Measurements from ENCODE around the gene ADAMTS19. TPM values are rescaled to one million over a fixed set of nuclear protein-coding genes. Genes with fewer than 3 reads are reported as not detected.

Gene ADAMTS19
- total and polyA plus RNA-seq, 2 of the 8 experiments (the other 6 are each of a cell fraction or from before 2014, with no cell fraction given), result 17.3 to 28.8 TPM

- TF ChIP-seq E2F6 (IDR thresholded peaks at IDR 0.05), result peak; percentile 94
- TF ChIP-seq ASH2L (IDR thresholded peaks at IDR 0.05; ENCODE audit: low read length), result no peak
- TF ChIP-seq USF2 (IDR thresholded peaks at IDR 0.05; ENCODE audit: low read length), result peak; percentile 69
- TF ChIP-seq MAX (IDR thresholded peaks at IDR 0.05), result peak; percentile 99
- no peak for TF ChIP-seq JUN (IDR thresholded peaks at IDR 0.05; ENCODE audit: low read depth, low read length)
- no peak for TF ChIP-seq BRCA1 (IDR thresholded peaks at IDR 0.05; ENCODE audit: low read depth, low read length)
- no peak for TF ChIP-seq BACH1 (IDR thresholded peaks at IDR 0.05; ENCODE audit: low read length)
- no peak for TF ChIP-seq CTCF (IDR thresholded peaks at IDR 0.05; ENCODE audit: control extremely low read depth in 1 of 3, insufficient read depth in 1 of 3, low read depth in 1 of 3, low read length in 3 of 3)
- peak in 1 of 2 experiments; percentile 50; a peak in 1 of 4 replicates for TF ChIP-seq HDAC2 (IDR thresholded peaks at IDR 0.05; ENCODE audit: borderline replicate concordance in 1 of 2, low read depth in 2 of 2, low read length in 2 of 2)
- no peak for TF ChIP-seq RBBP5 (IDR thresholded peaks at IDR 0.05; ENCODE audit: borderline replicate concordance, low read depth, low read length)
- TF ChIP-seq FOSL1 (IDR thresholded peaks at IDR 0.05; ENCODE audit: insufficient read depth, low read depth, low read length), result no peak
- no peak for TF ChIP-seq POU5F1 (IDR thresholded peaks at IDR 0.05; ENCODE audit: low read depth, low read length)
- no peak for TF ChIP-seq NRF1 (IDR thresholded peaks at IDR 0.05; ENCODE audit: low read depth, low read length)
- no peak for TF ChIP-seq SIX5 (IDR thresholded peaks at IDR 0.05; ENCODE audit: low read depth, low read length)
Measured at GRCh38 chr5:129459450-129459776, 685 bp upstream of the ADAMTS19 start (continued).
